HUES48 (cell line): ENCODE measurements around the gene EFCAB8.

Experiments
- H3K27ac ChIP-seq: one replicate; pipeline ENCODE4 v1.7.0; 2013; ENCODE audit warnings: low read depth, low read length, inconsistent platforms
- H3K27me3 ChIP-seq: 2 replicates; pipeline ENCODE4 v1.6.1; 2013; ENCODE audit warnings: mild to moderate bottlenecking, low read length; ENCODE audit not compliant: control insufficient read depth, insufficient read depth
- H3K36me3 ChIP-seq: 2 replicates; pipeline ENCODE4 v1.6.1; 2013; ENCODE audit warnings: low read length; ENCODE audit not compliant: control insufficient read depth, insufficient read depth
- H3K4me1 ChIP-seq: 2 replicates; pipeline ENCODE4 v1.6.1; 2013; ENCODE audit warnings: mild to moderate bottlenecking, low read length; ENCODE audit not compliant: control insufficient read depth, insufficient read depth
- H3K4me3 ChIP-seq: 2 replicates; pipeline ENCODE4 v1.5.1; 2013; ENCODE audit warnings: mild to moderate bottlenecking, low read depth, low read length
- H3K9ac ChIP-seq: 2 replicates; pipeline ENCODE4 v1.6.1; 2013; ENCODE audit warnings: mild to moderate bottlenecking, low read depth, low read length, moderate library complexity
- H3K9me3 ChIP-seq: 2 replicates; pipeline ENCODE4 v1.6.1; 2013; ENCODE audit warnings: low read length; ENCODE audit not compliant: control insufficient read depth, insufficient read depth

The EFCAB8 gene

DNA sequence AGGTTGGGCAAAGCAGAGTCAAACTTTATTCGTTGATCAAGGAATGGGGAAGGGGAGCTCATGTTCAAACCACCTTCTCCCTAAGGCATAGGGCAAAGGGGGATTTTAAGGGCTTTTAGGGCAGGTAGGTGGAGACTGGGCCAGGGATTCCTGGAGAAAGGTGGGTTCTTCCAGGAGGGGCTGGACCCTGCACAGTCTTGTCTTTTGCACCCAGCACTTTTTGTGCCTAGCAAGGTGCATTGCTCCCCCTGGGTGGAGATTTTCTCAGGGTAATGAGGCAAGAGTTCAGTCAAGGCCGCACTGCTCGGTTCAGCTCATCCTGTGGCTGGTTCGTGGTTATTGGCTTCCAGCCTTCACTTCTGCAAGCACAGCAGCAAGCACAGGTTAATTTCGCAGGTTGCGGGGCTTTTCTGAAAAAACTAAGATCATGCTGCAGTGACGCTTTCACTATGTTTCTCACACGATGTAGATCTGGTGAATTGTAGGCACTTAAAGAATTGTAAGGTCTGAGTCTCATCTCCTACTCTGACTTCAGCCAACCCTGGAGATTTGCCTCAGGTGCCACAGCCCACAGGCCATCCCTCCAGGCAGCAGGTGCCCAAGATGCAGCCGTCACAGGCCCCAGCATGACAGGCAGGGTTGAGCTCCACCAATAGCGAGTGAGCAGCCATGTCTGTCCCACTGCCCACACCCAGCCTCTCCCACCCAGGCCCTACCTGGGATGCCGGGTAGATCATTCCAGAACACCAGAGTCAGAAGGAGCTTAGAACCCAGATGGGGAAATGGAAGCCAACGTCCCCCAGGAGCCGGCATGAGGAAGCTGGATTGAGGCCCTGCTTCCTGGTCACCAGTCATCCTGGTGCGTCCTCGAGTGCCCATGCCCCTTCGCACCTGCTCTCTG is 108.4 kb downstream of the EFCAB8 start:
- Histone ChIP-seq H3K9ac (no peak overlapping the region), H3K27ac (no peak overlapping the region), H3K9me3 (no peaks in the 10 kb centered on the region), H3K27me3 (no peaks in the 10 kb centered on the region), H3K4me3 (no peak overlapping the region), H3K4me1 (peaks cover 8% of the 10 kb centered on the region; the same call in 1 of the 2 replicates), H3K36me3 (no peaks in the 10 kb centered on the region)

DNA sequence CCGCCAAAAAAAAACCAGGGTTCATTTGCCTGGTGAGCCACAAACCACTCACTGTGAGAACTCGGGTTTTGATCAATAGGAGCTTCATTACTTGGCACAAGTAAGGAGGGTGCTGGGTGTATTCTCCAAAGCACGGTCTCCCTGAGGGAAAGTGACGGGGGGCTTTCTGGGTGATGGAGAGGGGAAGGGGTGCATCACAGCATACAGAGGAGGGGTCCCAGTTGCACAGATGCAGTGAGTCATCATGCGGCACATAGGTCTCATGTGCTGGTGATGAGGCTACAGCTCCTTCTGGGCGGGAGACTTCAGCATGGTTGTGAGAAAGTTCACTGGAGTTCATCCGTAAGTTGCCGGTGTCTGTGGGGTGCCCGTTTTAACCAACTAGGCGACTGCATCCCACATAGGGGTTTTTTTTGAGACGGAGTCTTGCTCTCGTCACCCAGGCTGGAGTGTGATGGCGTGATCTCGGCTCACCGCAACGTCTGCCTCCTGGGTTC is 109.3 kb downstream of the EFCAB8 start:
- Histone ChIP-seq H3K36me3 (no peaks in the 10 kb centered on the region), H3K4me3 (no peak overlapping the region), H3K9ac (no peak overlapping the region), H3K4me1 (peaks cover 17% of the 10 kb centered on the region), H3K9me3 (no peaks in the 10 kb centered on the region), H3K27ac (no peak overlapping the region), H3K27me3 (no peaks in the 10 kb centered on the region)

DNA sequence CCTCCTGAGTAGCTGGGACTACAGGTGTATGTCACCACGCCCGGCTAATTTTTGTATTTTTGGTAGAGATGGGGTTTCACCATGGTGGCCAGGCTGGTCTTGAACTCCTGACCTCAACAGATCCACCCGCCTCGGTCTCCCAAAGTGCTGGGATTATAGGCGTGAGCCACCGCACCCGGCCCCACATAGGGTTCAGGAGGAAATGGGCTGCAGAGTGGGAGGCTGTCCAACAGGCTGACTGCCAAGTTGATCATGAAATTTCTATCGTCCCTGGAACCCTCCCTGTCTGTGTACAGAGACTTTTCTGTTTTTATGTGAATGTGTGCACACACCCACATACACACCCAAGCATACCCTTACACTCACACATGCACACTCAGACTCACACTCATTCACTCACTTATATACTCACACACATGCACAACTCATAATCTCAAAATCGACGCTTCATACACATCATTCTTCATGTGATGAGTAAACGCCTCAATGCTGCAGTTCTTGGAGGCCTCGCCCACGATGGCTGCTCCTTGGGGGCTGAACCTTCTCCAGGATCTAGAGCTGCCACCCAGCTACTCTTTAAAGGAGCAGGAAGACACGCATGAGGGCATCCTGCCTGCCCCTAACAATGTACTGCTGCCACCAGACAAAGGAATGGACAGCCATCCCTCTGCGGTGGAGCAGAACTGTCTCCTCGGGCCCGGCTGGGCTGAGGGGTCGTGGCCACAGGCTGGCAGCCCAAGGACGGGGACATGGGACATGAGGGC is 109.9 kb downstream of the EFCAB8 start:
- H3K27ac ChIP-seq: no peak overlapping the region
- no peaks in the 10 kb centered on the region for H3K36me3 ChIP-seq
- no peaks in the 10 kb centered on the region for H3K9me3 ChIP-seq
- no peak overlapping the region for H3K9ac ChIP-seq
- H3K27me3 ChIP-seq: no peaks in the 10 kb centered on the region
- H3K4me1 ChIP-seq: peaks cover 19% of the 10 kb centered on the region
- no peak overlapping the region for H3K4me3 ChIP-seq

DNA sequence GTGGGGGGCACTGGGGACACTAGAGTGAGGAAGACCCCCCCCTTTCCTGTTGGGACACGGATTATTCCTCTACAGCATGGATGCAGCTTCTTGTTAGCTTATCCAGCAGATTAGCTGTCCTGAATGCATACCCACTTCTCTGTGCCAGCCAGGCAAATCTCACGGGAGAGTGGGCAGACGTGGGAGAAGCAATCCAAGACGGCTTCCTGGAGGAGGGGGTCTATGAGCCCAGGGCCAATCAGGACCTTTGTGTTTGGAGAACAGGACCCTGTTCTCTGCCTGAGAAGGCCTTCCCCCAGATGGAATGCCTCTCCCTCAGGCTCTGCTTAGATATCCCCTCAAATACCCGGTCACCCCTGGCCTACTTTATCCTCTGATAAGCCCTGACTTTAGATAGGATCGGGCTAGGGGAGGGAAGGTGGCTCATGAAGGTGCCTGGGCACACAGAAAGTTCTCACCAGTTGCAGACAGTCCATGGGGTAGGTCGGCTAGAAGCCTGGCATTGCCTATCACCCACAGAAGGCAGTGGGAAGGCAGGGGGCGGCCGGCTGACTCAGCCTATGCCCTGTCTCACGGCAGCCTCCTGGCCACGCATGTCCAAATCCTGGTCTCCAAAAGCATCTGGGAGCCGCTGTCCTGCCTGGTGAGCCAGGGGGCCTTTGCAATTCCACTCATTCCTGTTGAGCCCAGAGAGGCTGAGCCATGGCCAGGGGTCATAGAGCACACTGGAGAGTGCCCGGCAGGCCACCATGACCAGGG is 110.8 kb downstream of the EFCAB8 start:
- Histone ChIP-seq H3K27ac (no peak overlapping the region), H3K36me3 (no peaks in the 10 kb centered on the region), H3K4me3 (no peak overlapping the region), H3K4me1 (peaks cover 26% of the 10 kb centered on the region), H3K9ac (no peak overlapping the region), H3K9me3 (no peaks in the 10 kb centered on the region), H3K27me3 (no peaks in the 10 kb centered on the region)

DNA sequence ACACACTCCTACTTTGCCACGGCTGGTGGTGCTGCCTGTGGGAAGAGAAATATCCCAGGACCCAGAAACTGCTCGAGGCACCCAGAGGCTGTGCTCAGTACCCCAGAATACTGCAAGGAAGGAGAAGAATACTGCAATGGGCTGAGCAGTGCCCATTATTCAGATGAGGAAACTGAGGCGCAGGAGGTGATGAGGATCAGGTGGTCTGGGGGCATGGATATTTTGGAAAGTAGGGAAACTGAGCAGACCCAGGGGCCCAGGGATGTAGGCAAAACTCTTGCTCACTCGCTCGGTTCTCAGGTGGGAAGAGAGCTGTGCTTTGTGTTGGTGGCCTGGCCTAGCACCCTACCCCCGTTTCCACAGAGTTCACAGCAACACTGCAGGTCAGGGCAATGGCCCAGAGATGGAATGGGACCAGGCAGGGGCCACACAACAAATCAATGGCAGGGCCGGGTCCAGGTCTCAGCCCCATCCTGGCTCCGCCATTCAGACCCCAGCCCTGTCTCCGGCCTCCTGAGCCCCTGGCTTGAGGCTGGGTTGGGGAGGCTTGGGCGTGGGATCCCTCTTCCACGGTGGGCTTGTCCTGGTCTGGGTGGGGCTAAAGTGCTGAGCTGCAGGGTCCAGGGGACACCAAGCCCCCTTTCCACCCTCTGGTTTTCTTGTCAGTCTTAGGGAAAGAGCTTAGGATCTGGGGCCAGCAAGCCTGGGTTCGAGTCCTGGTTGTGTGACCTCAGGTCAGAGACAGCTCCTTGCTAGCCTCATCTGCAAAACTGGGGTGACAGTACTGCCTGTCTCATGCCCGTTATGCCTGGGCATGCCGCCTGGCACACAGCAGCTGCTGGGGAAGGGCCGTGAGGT is 111.6 kb downstream of the EFCAB8 start:
- no peak overlapping the region for H3K9ac ChIP-seq
- H3K4me3 ChIP-seq: no peak overlapping the region
- no peaks in the 10 kb centered on the region for H3K36me3 ChIP-seq
- no peaks in the 10 kb centered on the region for H3K9me3 ChIP-seq
- H3K27me3 ChIP-seq: no peaks in the 10 kb centered on the region
- H3K27ac ChIP-seq: no peak overlapping the region
- H3K4me1 ChIP-seq: peaks cover 31% of the 10 kb centered on the region

DNA sequence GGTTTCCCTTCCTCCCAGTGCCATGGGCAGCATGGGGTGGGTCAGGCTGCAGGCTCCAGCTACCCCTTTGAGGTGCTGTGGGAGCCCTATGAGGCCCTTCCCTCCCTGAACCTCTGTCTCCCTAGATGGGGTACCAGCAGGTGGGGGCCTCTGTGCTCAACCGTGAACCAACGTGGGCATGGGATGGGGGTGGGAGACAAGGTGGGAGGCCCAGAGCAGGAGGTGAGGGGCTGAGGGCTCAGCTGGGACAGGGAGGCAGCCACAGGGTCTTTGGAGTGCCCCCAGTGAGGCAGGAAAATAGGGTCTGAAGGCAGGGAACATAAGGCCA is 112.2 kb downstream of the EFCAB8 start:
- H3K9me3 ChIP-seq: no peaks in the 10 kb centered on the region
- no peak overlapping the region for H3K27ac ChIP-seq
- H3K9ac ChIP-seq: no peak overlapping the region
- no peaks in the 10 kb centered on the region for H3K36me3 ChIP-seq
- H3K4me3 ChIP-seq: no peak overlapping the region
- peaks cover 31% of the 10 kb centered on the region for H3K4me1 ChIP-seq
- no peaks in the 10 kb centered on the region for H3K27me3 ChIP-seq

DNA sequence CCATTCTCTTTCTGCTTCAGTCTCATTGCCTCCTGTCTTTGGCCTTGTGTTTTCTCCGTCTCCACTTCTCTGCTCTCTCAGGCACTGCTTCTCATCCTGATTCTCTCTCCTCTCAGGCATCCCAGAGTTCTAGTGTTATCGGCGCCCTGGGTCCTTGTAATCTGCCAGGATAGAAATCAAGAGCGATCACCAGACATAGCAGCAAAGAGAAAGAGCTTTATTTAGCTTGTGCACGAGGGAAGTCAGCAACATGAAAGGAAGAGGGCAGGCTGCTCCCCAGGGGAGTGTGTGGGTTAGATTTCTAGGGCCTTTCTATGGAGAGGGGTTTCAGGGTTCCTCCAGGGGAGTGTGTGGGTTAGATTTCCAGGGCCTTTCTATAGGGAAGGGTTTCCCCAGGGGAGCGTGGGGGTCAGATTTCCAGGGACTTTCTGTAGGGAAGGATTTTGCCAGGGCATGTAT is 113.0 kb downstream of the EFCAB8 start:
- Histone ChIP-seq H3K9me3 (no peaks in the 10 kb centered on the region), H3K9ac (no peak overlapping the region), H3K27ac (no peak overlapping the region), H3K4me3 (no peak overlapping the region), H3K4me1 (peaks cover 31% of the 10 kb centered on the region), H3K27me3 (no peaks in the 10 kb centered on the region), H3K36me3 (no peaks in the 10 kb centered on the region)

DNA sequence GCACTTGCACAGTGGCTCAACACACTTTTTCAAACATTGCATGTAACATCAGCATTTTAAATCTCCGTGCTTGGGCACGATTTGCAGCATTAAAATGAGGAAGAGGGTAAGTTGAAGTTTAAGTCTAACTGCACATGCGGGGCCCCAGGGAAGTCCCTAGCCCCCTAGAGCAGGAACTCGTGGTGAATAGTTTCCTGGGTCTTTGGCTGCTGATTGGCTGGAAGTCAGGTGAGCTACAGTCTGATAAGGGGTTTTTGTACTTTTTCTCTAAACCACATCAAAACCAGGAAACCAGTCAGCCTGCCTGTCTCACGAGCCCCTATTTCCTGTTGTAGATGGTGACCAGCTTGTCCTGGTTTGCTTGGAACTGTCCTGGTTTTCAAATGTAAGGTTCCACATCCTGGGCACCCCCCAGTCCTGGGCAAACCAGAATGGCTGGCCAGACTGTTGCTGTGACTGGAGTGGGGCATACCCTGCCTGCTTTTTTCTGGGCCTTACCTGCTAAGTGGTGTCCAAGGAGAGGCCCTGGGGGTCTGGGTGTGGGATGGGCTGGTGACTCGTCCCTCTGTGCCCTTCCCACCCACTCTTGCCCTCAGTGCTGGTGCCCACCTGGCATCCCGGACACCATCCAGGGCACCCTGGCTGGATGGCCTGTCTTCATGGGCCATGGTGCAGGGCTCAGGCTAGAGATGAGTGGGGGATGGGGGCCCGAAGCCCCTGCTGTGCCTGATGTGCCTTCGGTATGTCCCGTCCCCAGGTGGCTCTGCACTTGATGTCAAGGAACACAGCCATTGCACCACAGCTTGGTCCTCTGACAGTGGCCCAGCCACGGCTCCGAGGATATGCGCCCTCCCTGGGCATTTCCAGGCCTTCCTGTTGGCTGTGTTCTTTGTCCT is 113.7 kb downstream of the EFCAB8 start:
- Histone ChIP-seq H3K27me3 (no peaks in the 10 kb centered on the region), H3K27ac (no peak overlapping the region), H3K9ac (no peak overlapping the region), H3K36me3 (no peaks in the 10 kb centered on the region), H3K4me1 (peaks cover 31% of the 10 kb centered on the region), H3K9me3 (no peaks in the 10 kb centered on the region), H3K4me3 (no peak overlapping the region)

DNA sequence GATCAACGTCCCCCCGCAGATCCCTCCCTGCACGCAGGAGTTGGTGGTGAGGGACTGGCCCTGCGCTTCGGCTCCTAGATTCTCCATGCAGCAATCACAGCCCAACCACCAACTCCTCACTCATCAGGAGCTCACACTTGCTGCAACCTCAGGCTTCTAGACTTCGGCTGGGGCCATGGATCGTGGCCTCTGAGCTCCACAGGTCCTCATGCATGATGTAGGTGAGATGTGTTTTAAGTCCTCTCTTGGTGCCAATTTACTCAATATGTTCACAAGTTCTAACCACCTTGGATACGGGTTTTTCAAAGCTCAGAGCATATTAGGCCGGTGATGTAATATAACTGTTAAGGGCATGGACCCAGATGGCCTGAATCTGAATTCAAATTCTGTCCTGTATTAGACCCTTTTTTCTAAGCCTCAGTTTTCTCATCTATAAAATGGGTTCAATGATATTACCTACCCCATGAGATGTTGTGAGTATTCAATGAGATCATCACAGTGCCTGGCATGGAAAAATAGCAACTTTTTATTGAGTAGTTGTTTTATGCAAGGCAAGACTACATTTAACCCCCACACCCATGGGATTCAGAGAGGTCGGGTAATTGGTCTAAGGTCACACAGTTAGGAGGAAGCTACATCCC is 114.5 kb downstream of the EFCAB8 start:
- Histone ChIP-seq H3K36me3 (no peaks in the 10 kb centered on the region), H3K9me3 (no peaks in the 10 kb centered on the region), H3K27me3 (no peaks in the 10 kb centered on the region), H3K4me3 (no peak overlapping the region), H3K27ac (no peak overlapping the region), H3K4me1 (peaks cover 31% of the 10 kb centered on the region), H3K9ac (no peak overlapping the region)
